Gastrocnemius medialis (tissue), 4 donors: ENCODE measurements around the gene NRL.

Experiments
- CTCF ChIP-seq, 5 experiments: fragments of 450-650 bp in 3 of 5; fragments of 200-600 bp in 2 of 5; sonication (generic) in 2 of 5; IDR thresholded peaks in 4 of 5; conservative IDR thresholded peaks in 1 of 5; 1 replicate in 4 of 5; 2 replicates in 1 of 5; pipeline ENCODE4 v1.5.1; 2016 to 2019; ENCODE audit warnings: antibody characterized with exemption in 5 of 5, mild to moderate bottlenecking in 3 of 5, moderate library complexity in 3 of 5
- POLR2A ChIP-seq, 2 donors: fragments of 450-650 bp; IDR thresholded peaks; one replicate each; pipeline ENCODE4 v1.6.1; 2017; ENCODE audit warnings: antibody characterized with exemption in 2 of 2, mild to moderate bottlenecking in 2 of 2, moderate library complexity in 2 of 2

- TF ChIP-seq POLR2A (IDR thresholded peaks at IDR 0.05) (no peak), CTCF (IDR thresholded peaks at IDR 0.05 in 4 of 5, conservative IDR thresholded peaks at IDR 0.05 in 1 of 5) (no peak)
These were observed 14.4 kb downstream of the NRL start for GRCh38 chr14:24100197-24100981.
